MM.1S (cell line): ENCODE results near the gene ADH1B.

Source experiments
- DNase-seq: peaks from one replicate; pipeline ENCODE4 v3.0.0-alpha.2; 2015
- H2AFZ ChIP-seq: fragments of 300-600 bp; sonication (generic); 2 replicates; pipeline ENCODE4 v1.6.0; 2016; ENCODE audit warnings: antibody characterized with exemption, low read length
- H3F3A ChIP-seq: fragments of 300-600 bp; sonication (generic); 2 replicates; pipeline ENCODE4 v1.6.1; 2016; ENCODE audit warnings: mild to moderate bottlenecking, antibody characterized with exemption, low read length, moderate library complexity, mixed read lengths; ENCODE audit not compliant: insufficient read depth
- H3K27ac ChIP-seq: fragments of 300-600 bp; sonication (generic); 2 replicates; pipeline ENCODE4 v1.5.1; 2016; ENCODE audit warnings: mild to moderate bottlenecking, low read length
- H3K27me3 ChIP-seq: fragments of 300-600 bp; sonication (generic); replicated peaks from 2 replicates; pipeline ENCODE4 v1.6.0; 2016; ENCODE audit warnings: low read length; ENCODE audit not compliant: insufficient read depth
- H3K36me3 ChIP-seq: fragments of 300-600 bp; sonication (generic); replicated peaks from 2 replicates; pipeline ENCODE4 v1.6.1; 2016; ENCODE audit warnings: mild to moderate bottlenecking, low read length, mixed read lengths; ENCODE audit not compliant: insufficient read depth
- H3K4me1 ChIP-seq: fragments of 300-600 bp; sonication (generic); 2 replicates; pipeline ENCODE4 v1.6.1; 2016; ENCODE audit warnings: low read length, mixed read lengths
- H3K4me2 ChIP-seq: fragments of 300-600 bp; sonication (generic); 2 replicates; pipeline ENCODE4 v1.6.0; 2016; ENCODE audit warnings: low read depth, low read length
- H3K4me3 ChIP-seq: fragments of 300-600 bp; sonication (generic); 2 replicates; pipeline ENCODE4 v1.5.1; 2016; ENCODE audit warnings: low read length, mixed read lengths
- H3K79me2 ChIP-seq: fragments of 300-600 bp; sonication (generic); 2 replicates; pipeline ENCODE4 v1.6.1; 2016; ENCODE audit warnings: mixed run types, low read length, mixed read lengths
- H3K9ac ChIP-seq: fragments of 300-600 bp; sonication (generic); 2 replicates; pipeline ENCODE4 v1.6.1; 2016; ENCODE audit warnings: low read length, mixed read lengths
- H3K9me2 ChIP-seq: fragments of 300-600 bp; sonication (generic); replicated peaks from 2 replicates; pipeline ENCODE4 v1.6.1; 2016; ENCODE audit warnings: mild to moderate bottlenecking, low read length, mixed read lengths; ENCODE audit not compliant: insufficient read depth
- H3K9me3 ChIP-seq: fragments of 300-600 bp; sonication (generic); replicated peaks from 2 replicates; pipeline ENCODE4 v1.6.1; 2016; ENCODE audit warnings: mild to moderate bottlenecking, low read length, mixed read lengths; ENCODE audit not compliant: insufficient read depth
- H4K20me1 ChIP-seq: fragments of 300-600 bp; sonication (generic); 2 replicates; pipeline ENCODE4 v1.6.1; 2016; ENCODE audit warnings: mild to moderate bottlenecking, low read length, moderate library complexity, mixed read lengths; ENCODE audit not compliant: insufficient read depth
- CTCF ChIP-seq: fragments of 300-600 bp; sonication (generic); IDR thresholded peaks from 2 replicates; pipeline ENCODE4 v1.5.1; 2016; ENCODE audit warnings: antibody characterized with exemption, low read length, mixed read lengths
- EZH2 ChIP-seq: fragments of 300-600 bp; sonication (generic); optimal IDR thresholded peaks from 2 replicates; pipeline ENCODE3; 2017; ENCODE audit warnings: low read depth, mild to moderate bottlenecking, antibody characterized with exemption, low read length, mixed read lengths
- EZH2phosphoT487 ChIP-seq: fragments of 300-600 bp; sonication (generic); IDR thresholded peaks from 2 replicates; pipeline ENCODE4 v1.6.1; 2018; ENCODE audit warnings: antibody characterized with exemption, low read length

ADH1B gene

DNA sequence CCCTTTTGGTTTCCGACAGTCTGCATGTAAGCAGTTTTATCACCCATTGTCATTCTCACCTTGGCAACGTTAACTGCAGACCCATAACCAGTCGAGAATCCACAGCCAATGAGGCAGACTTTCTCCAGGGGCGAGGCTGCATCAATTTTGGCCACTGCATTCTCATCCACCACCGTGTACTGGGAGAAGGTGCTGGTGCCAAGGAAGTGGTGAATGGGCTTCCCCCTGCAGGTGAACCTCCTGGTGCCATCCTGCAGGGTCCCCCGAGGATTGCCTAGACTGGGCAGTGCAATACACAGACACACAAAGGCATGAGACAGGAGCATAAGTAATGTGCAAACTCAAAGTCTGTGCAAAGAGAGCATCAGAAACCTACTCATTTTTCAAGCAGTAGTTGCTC, 5.4 kb downstream of the ADH1B start:
- Histone ChIP-seq H3K9ac (no peak overlapping the region), H3K27me3 (no peaks in the 10 kb centered on the region), H4K20me1 (no peaks in the 10 kb centered on the region), H3K4me2 (no peak overlapping the region), H3K79me2 (no peaks in the 10 kb centered on the region), H3K9me2 (no peaks in the 10 kb centered on the region), H3K27ac (no peak overlapping the region), H3K9me3 (no peaks in the 10 kb centered on the region), H2AFZ (no peak overlapping the region), H3K4me1 (no peaks in the 10 kb centered on the region), H3K4me3 (no peak overlapping the region), H3F3A (no peaks in the 10 kb centered on the region), H3K36me3 (no peaks in the 10 kb centered on the region)
- TF ChIP-seq EZH2: no peak
- TF ChIP-seq EZH2phosphoT487: no peak
- no peak for TF ChIP-seq CTCF
- no peak for DNase-seq

DNA sequence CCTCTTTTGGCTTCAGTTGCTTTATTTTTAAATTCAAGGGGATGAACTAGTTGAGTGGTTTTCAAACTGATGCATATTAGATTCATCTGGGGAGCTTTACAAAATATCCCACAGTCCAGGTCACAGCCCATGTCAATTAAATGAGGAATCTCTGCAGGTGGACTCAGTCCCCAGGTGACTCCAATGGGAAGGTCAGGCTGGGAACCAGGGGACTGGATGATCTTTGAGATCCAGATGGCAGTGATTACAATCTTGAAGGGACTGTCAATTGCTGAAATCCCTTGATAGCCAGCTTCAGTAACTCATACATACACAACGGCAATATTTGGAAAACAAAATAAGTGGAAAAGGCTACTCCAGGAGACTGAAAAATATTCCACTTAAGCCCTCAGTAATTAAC, 7.0 kb downstream of the ADH1B start:
- Histone ChIP-seq H3K4me3 (no peak overlapping the region), H3K36me3 (no peaks in the 10 kb centered on the region), H3K9ac (no peak overlapping the region), H3K79me2 (no peaks in the 10 kb centered on the region), H4K20me1 (no peaks in the 10 kb centered on the region), H3K27ac (no peak overlapping the region), H3K9me2 (no peaks in the 10 kb centered on the region), H3K9me3 (no peaks in the 10 kb centered on the region), H3K4me1 (no peaks in the 10 kb centered on the region), H2AFZ (no peak overlapping the region), H3K4me2 (no peak overlapping the region), H3K27me3 (no peaks in the 10 kb centered on the region), H3F3A (no peaks in the 10 kb centered on the region)
- TF ChIP-seq EZH2 (no peak), CTCF (no peak), EZH2phosphoT487 (no peak)
- no peak for DNase-seq

DNA sequence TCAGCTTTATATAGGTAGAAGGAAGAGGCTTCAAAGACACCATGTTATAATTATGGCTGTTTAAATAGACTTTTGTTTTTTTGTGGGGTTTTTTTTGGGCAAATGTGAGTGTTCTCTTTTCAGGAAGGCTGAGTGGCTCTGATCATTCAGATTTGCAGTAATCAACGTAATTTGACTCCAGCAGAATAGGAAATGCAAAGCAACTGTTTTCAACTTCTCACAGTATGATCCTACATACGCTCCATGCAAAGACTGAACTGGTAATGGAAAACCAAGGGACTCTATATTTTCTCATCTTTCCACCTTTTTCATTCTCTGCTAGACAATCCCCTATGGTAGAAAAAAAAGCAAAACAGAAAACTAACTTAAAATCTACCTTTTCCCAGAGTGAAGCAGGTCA, 10.8 kb downstream of the ADH1B start:
- H3K4me2 ChIP-seq: no peak overlapping the region
- H3F3A ChIP-seq: no peaks in the 10 kb centered on the region
- no peaks in the 10 kb centered on the region for H3K36me3 ChIP-seq
- TF ChIP-seq EZH2phosphoT487 (no peak), CTCF (no peak), EZH2 (no peak)
- no peak overlapping the region for H2AFZ ChIP-seq
- H3K4me3 ChIP-seq: no peak overlapping the region
- no peaks in the 10 kb centered on the region for H3K79me2 ChIP-seq
- DNase-seq: no peak
- H3K27ac ChIP-seq: no peak overlapping the region
- H3K9me3 ChIP-seq: no peaks in the 10 kb centered on the region
- H3K9ac ChIP-seq: no peak overlapping the region
- H3K9me2 ChIP-seq: no peaks in the 10 kb centered on the region
- no peaks in the 10 kb centered on the region for H3K4me1 ChIP-seq
- H4K20me1 ChIP-seq: no peaks in the 10 kb centered on the region
- no peaks in the 10 kb centered on the region for H3K27me3 ChIP-seq
